GM18873 (cell line): ENCODE data around the gene CCL19.
"Not testable (repeated sequence)": the region's sequence is repeated elsewhere in the genome, so short reads cannot be mapped to it uniquely, and the experiment has no call there.

Experiments used
- ATAC-seq: cut with Tn5 transposase; IDR thresholded peaks from one replicate; pipeline ENCODE4 v1.9.1; 2021; ENCODE audit warnings: mild to moderate bottlenecking, moderate library complexity, moderate number of reproducible peaks; ENCODE audit not compliant: unreplicated experiment, low FRiP score

CCL19 gene

DNA sequence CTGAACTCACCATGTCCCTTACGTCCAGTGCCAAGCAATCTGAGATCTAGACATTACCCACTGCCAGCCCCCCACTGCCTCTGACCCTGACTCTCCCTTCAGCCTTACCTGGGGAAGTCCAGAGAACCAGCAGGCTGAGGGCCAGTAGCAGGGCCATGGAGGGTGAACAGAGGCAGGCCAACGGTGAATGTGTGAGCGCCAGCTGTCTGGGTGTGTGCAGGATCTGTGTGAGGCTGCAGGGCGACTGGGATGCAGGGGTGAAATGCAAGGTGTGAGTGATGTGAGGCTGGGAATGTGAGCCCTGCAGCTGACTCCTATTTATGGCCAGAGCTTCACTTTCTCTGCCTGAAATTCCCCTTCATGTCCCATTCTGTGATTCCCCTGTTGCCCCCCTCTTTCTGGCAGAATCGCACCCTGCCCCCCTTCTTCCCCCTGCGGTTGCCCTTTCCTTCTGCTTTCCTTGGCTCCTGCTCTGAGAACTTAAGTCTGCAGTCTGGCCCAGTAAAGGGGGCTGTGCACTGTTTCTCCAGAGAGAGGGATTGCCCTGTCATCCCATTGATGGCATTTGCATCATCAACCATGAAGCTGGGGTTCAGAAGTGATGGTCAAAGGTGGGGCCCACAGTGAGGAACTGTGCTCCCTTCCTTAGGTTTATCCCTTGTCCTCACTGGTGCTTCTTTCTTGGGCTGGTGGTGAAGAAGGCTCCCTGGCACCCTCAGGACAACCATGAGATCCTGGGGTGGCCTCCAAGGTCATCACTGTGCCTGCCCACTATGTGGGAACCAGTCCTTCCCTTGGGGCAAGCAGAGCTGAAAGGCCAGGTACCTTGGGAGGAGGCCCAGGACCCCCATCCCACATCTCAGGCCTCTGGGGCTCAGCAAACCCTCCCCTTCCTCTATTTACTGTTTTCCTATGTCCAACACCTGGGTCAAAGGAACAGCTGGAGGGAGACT lies at the start of gene CCL19:
Gene CCL19 (minus strand): TSS at position 294 of the 953 bp plus-strand sequence. CDS start 137 bp downstream, at position 157.
- no peak for ATAC-seq

GRCh38 chr9:34740176-34740575 lies 49.1 kb upstream of the CCL19 start:
- ATAC-seq: not testable (repeated sequence)

DNA sequence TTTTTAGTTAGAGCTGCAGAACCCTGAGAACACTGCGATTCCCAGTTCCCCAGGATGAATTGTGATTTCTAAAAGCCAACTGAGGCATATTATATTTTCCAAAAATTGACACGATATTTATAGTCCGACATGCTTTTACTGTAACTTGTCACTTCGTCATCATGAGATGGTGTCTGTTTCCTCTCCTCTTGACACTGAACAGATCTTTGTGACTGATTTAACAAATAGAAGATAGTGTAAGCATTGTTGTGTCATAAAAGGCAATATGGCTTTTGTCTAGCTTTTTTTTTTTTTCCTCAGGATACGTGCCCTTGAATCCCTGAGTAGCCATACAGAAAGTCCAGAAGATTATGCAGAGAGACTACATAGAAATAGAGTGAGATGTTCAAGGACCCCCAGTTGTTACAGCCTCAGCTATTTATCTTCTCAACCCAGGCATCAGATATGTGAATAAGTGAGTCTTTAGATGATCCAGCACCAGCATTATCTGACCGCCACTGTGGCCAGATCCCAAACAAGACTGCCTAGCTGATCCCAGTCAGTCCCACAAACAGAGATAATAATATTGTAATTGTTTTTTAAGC lies 46.7 kb upstream of the CCL19 start:
- no peak for ATAC-seq

GRCh38 chr9:34734720-34735119 lies 43.6 kb upstream of the CCL19 start:
- ATAC-seq: no peak

DNA sequence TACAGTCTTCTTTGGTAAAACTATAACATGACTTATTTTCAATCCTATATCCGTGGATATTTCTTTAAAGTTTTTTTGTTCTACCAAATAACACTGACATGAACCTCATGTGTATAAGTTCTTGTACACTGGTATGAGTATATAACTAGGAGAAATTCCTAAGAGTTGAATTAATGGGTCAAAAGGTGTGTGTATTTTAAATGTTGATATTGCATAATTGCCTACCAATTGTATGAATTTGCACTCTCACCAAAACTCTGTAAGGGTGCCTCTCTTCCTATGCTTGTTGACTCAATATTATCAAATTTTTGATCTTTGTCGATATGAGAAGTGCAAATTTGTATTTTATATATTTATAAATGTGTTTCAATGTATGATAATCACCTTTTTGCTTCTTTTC lies 41.8 kb upstream of the CCL19 start:
- ATAC-seq: no peak

DNA sequence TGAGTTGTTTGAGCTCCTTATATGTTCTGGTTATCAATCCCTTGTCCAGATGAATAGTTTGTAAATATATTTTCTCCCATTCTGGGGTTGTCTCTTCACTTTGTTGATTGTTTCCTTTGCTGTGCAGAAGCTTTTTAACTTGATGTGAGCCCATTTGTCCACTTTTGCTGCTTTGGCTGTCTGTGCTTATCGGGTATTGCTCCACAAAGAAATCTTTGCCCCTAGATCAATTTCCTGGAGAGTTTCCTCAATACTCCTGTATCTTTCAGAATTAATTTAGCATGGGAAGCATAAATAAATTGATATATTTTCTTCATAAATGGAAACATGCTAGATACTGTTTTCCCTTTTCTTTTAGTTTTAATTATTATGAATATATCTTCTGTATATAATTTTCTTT lies 41.4 kb upstream of the CCL19 start:
- no peak for ATAC-seq

GRCh38 chr9:34723141-34723540 lies 32.1 kb upstream of the CCL19 start:
- ATAC-seq: no peak

DNA sequence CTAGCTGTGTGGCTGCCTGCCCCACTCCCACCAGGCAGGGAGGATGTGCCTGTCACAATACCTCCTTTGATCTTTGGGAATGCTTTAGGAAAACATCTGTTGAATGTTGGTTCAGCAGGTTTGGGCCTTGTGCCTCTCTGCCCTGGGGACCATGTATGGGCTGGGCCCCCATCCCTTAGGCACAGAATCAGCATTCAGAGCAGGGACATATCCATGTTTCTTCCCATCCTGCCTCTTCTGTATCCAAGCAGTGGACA lies 28.6 kb upstream of the CCL19 start:
- not testable (repeated sequence) for ATAC-seq

- no peak for ATAC-seq
These were observed 28.1 kb upstream of the CCL19 start for GRCh38 chr9:34719021-34719768.

- no peak for ATAC-seq
These were observed 27.0 kb upstream of the CCL19 start for GRCh38 chr9:34717996-34718614.

DNA sequence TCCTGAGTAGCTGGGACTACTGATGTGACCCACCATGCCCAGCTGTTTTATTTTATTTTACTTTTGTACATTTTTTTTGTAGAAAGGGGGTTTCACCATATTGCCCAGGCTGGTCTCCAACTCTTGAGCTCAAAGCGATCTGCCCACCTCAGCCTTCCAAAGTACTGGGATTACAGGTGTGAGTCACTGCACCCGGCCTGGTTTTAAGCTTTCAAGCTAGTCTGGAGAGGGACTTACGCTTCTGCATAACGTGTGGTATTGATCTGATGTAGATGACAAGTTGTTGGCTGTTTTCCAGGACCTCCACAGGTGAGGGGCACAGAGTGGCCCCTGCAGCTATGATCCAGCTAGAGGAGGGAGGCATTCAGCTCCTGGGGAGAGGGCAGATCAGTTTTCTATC lies 25.6 kb upstream of the CCL19 start:
- no peak for ATAC-seq

DNA sequence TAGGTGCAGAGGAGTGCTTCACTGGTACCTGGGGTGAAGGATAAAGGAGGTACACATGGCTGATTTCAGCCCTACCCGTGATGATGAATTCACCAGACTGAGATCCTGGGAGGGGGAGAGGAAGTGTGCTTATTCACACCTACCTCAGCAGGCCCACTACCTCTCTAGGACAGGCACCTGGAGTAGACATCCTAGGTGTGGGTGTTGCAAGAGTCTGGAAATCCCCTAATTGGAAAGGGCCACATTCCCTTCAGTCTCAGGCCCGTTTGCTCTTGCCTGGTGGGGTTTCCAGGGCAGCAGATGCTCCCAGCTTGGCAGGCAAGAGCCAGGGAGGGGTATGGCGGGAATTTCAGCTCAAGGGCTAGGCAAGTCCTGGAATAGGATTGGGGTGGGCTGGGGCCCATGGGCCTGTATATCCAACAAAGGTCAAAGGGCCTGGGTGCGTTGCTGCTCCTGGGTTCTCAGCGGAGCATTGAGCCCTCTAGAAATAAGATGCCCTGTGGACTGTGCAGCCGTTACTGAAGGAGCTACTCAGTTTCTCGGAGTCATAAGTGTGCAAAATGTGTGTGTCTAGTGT lies 24.7 kb upstream of the CCL19 start:
- ATAC-seq: no peak

DNA sequence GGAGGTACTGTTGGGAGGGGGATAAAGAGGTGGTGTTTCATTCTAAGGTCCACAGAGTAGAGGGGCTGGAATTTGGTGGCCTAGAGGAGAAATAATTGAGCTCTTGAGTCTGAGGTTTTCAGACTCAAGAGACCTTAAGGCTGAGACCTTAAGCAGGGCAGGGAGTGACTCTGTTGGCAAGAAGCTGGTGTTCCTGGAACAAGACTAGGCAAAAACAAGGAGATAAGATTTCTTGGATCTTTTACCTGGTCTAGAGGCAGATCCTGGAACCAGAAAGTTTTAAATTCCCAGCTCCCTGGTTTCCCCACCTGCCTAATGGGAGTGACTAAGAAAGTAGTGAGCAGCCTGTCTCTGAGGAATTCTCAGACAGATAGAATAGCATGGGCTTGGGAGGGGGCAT lies 22.9 kb upstream of the CCL19 start:
- no peak for ATAC-seq

DNA sequence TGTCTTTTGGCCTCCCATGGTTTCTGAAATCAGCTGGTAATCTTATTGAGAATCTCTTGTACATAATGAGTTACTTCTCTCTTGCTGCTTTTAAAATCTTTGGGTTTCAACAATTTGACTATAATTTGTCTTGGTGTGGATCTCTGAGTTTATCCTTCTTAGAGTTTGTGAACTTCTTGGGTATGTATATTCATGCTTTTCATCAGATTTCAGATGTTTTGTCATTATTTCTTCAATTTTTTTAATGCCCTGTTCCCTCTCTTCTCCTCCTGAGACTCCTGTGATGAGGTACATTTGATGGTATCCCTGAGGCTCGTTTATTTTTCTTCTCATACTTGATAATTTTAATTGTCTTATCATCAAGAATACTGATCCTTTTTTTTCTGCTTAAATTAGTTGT lies 21.1 kb upstream of the CCL19 start:
- no peak for ATAC-seq

GRCh38 chr9:34710023-34710422 lies 18.9 kb upstream of the CCL19 start, which contains the start of gene CCL21:
Gene CCL21 (minus strand): TSS chr9:34710136. CDS start chr9:34710066, 70 bp downstream.
- no peak for ATAC-seq

GRCh38 chr9:34709196-34709978 lies 18.3 kb upstream of the CCL19 start:
- ATAC-seq: no peak

GRCh38 chr9:34707130-34707529 lies 16.1 kb upstream of the CCL19 start:
- ATAC-seq: no peak

GRCh38 chr9:34701769-34702736 lies 11.0 kb upstream of the CCL19 start:
- ATAC-seq: no peak
